Retinal pigment epithelial cell (primary cell): ENCODE results near the gene TLE7.

Experiments
- DNase-seq: peaks from one replicate; pipeline ENCODE4 v3.0.0-alpha.2; 2010; ENCODE audit warnings: low read depth
- H3K4me3 ChIP-seq: 2 replicates; pipeline ENCODE4 v1.5.1; 2011; ENCODE audit warnings: mild to moderate bottlenecking, low read length, control low read depth, moderate library complexity
- CTCF ChIP-seq: conservative IDR thresholded peaks from 2 replicates; pipeline ENCODE4 v1.5.1; 2011; ENCODE audit warnings: low read depth, low read length, control low read depth, inconsistent platforms

TLE7 gene

DNA sequence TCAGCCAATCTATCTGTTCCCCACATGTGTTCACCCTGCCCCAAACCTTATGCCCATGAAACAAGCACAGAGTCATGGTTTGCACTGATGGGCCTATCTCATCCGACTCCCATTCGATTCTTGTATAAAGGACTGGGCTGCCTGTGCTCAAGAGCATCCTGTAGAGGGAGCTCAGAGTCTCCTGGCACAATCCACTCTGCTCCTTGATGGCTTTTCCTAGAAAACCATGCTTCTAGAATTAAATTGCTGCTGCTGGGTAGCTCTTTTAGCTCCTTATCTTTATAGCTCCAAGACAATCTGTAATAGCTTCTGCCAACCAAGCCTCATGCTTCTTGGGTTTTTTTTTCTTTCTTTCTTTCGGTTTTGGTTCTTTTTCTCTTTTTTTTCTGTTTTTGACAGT lies 37.6 kb upstream of the TLE7 start:
- peak; percentile 73 for TF ChIP-seq CTCF
- no peak for DNase-seq
- no peak overlapping the region for H3K4me3 ChIP-seq

GRCh38 chr16:71476457-71477124 lies 34.7 kb upstream of the TLE7 start:
- no peak overlapping the region for H3K4me3 ChIP-seq
- no peak for DNase-seq
- no peak for TF ChIP-seq CTCF

DNA sequence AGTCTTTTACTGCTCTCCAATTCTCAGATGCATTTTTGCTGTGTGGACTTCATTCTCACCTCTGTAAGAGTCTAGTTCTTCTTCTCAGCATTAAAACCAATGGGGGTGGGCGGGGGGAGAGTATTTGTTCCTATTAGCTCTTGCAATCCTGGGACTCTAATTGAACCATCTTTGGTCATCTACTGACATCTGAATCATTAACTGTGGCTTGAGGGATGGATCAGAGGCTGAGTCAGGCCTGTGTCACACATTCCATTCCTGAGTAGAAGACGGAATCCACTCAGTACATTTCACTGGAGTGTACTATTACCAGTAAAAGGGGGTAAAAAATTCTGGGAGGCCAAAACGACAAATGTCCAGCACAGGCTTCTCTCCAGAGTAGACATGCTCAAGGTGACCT lies 33.0 kb upstream of the TLE7 start:
- no peak overlapping the region for H3K4me3 ChIP-seq
- no peak for TF ChIP-seq CTCF
- no peak for DNase-seq

- no peak overlapping the region for H3K4me3 ChIP-seq
- TF ChIP-seq CTCF, result no peak
- no peak for DNase-seq
Observed at GRCh38 chr16:71473891-71474290, 32.0 kb upstream of the TLE7 start.

DNA sequence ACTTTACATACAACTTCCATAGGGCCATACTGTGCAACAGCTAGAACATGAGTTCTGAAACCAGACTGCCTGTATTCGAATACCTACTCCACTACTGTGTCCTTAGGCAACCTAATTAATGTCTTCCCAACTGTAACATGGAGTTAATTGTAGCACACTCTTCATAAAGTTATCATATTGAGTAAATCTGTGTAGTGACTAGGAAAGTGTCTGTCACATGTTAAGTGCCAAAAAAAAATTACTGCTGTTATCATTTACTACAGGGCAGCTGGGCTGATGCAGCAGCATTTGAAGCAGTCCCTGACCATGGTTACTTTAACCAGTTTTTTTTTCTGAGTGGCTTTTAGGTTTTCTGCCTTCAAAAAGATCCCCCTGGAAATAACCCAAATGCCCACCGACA lies 31.1 kb upstream of the TLE7 start:
- no peak for TF ChIP-seq CTCF
- H3K4me3 ChIP-seq, result no peak overlapping the region
- DNase-seq, result no peak

DNA sequence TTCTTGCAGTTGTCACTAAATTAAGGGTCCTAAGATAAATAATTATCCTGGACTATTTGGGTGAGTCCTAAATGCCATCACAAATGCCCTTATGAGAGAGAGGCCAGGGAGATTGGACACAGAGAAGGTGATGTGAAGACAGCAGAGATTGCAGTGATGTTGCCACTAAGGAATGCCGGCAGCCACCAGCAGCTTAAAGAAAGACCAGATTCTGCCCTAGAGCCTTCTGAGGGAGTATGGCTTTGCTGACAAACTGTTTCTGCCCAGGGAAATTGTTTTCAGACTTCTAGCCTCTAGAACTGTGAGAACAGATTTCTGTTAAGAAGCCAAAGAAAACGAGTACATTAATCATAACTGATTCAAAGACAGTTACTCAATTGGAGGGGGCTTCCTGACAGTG lies 30.2 kb upstream of the TLE7 start:
- DNase-seq, result no peak
- TF ChIP-seq CTCF, result no peak
- H3K4me3 ChIP-seq, result no peak overlapping the region

DNA sequence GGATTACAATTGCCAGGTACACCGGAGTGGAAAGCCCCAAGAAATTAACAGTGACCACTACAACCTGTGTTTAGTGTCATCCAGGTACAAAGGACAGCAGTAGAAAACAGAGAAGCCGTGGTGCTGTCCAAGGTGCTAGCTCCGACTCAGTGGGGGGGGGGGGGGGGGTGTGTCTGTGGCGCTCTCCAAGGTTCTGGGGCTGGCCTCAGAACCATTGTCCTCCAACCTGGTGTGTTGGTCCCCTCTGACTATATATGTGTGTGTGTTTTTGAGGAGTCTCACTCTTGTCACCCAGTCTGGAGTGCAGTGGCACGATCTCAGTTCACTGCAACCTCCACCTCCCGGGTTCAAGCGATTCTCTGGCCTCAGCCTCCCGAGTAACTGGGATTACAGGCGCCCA lies 26.0 kb upstream of the TLE7 start:
- no peak for TF ChIP-seq CTCF
- H3K4me3 ChIP-seq, result no peak overlapping the region
- no peak for DNase-seq
